PC-9 (cell line): ENCODE measurements around the gene TAS2R3. TPM values are rescaled to one million over a fixed set of nuclear protein-coding genes. Genes with fewer than 3 reads are reported as not detected.

ENCODE experiments used
- BruUV-seq: library from RNA; stranded (reverse); fragments of 400-500 nt; replicated peaks from 2 replicates; lab custom pipeline; 2021; lab: Mats Ljungman, UMichigan
- CTCF ChIA-PET: fragments of 300-600 bp; sonication (Branson Sonifier 250); formaldehyde crosslinking; loops from one replicate; lab custom pipeline; 2022; ENCODE audit warnings: antibody characterized with exemption; lab: Charles Lee
- POLR2A ChIA-PET: fragments of 300-600 bp; sonication (Branson Sonifier 250); formaldehyde crosslinking; loops from one replicate; lab custom pipeline; 2022; ENCODE audit warnings: antibody characterized with exemption; ENCODE audit not compliant: unreplicated experiment; lab: Charles Lee
- DNase-seq, 2 experiments: peaks; one replicate each; pipeline versions ENCODE4 v3.0.0 to v3.0.0-alpha.2; 2015 to 2022; ENCODE audit warnings: mixed read lengths in 1 of 2
- H2AFZ ChIP-seq: fragments of 200-600 bp; sonication (generic); 2 replicates; pipeline ENCODE4 v1.8.1; 2017; ENCODE audit warnings: antibody characterized with exemption
- H3F3A ChIP-seq: fragments of 200-600 bp; sonication (generic); 2 replicates; pipeline ENCODE4 v1.8.1; 2017; ENCODE audit warnings: antibody characterized with exemption, mild to moderate bottlenecking, low read depth; ENCODE audit not compliant: insufficient read depth
- H3K27ac ChIP-seq: fragments of 200-600 bp; sonication (generic); 2 replicates; pipeline ENCODE4 v1.6.1; 2016; ENCODE audit warnings: mixed run types
- H3K27me3 ChIP-seq: fragments of 200-600 bp; sonication (generic); 2 replicates; pipeline ENCODE4 v1.6.1; 2016; ENCODE audit warnings: low read depth, mixed run types; ENCODE audit not compliant: insufficient read depth
- H3K36me3 ChIP-seq: fragments of 200-600 bp; sonication (generic); 2 replicates; pipeline ENCODE4 v1.6.1; 2016; ENCODE audit warnings: low read depth, mixed run types
- H3K4me1 ChIP-seq: fragments of 200-600 bp; sonication (generic); replicated peaks from 2 replicates; pipeline ENCODE4 v1.6.1; 2016; ENCODE audit warnings: mixed run types; ENCODE audit not compliant: insufficient read depth
- H3K4me2 ChIP-seq: fragments of 200-600 bp; sonication (generic); 2 replicates; pipeline ENCODE4 v1.6.1; 2017; ENCODE audit warnings: mixed run types
- H3K4me3 ChIP-seq: fragments of 200-600 bp; sonication (generic); 2 replicates; pipeline ENCODE4 v1.6.1; 2016; ENCODE audit warnings: mixed run types
- H3K79me2 ChIP-seq: fragments of 200-600 bp; sonication (generic); 2 replicates; pipeline ENCODE4 v1.6.1; 2017; ENCODE audit warnings: low read depth, mixed run types
- H3K9me2 ChIP-seq: fragments of 200-600 bp; sonication (generic); 2 replicates; pipeline ENCODE4 v1.8.1; 2017; ENCODE audit warnings: mild to moderate bottlenecking; ENCODE audit not compliant: insufficient read depth
- H3K9me3 ChIP-seq: fragments of 200-600 bp; sonication (generic); 2 replicates; pipeline ENCODE4 v1.8.1; 2016; ENCODE audit warnings: low read depth; ENCODE audit not compliant: insufficient read depth
- H4K20me1 ChIP-seq: fragments of 200-600 bp; sonication (generic); 2 replicates; pipeline ENCODE4 v1.8.1; 2017; ENCODE audit not compliant: insufficient read depth
- CTCF ChIP-seq: fragments of 200-600 bp; sonication (generic); conservative IDR thresholded peaks from 2 replicates; pipeline ENCODE4 v1.6.1; 2017; ENCODE audit warnings: mixed run types, antibody characterized with exemption, mild to moderate bottlenecking, moderate library complexity
- EZH2 ChIP-seq: fragments of 200-600 bp; sonication (generic); IDR thresholded peaks from 2 replicates; pipeline ENCODE4 v1.8.0; 2017; ENCODE audit warnings: antibody characterized with exemption, low read depth
- intact Hi-C: fragments of 100-400 bp; cut with micrococcal nuclease; formaldehyde crosslinking; loops from one replicate; pipeline ENCODE4 v1.10.0; 2022; ENCODE audit not compliant: unreplicated experiment
- total RNA-seq: library from RNA; stranded (reverse); gene quantifications from 2 replicates; pipeline ENCODE4 v1.2.3, GENCODE V29; 2021

Gene TAS2R3
- total RNA-seq, 1 experiment from 2014 or later = 2.0 TPM

GRCh38 chr7:141715794-141716689 lies 47.9 kb upstream of the TAS2R3 start:
- ChIA-PET CTCF (no interaction called here), POLR2A (no interaction called here)

DNA sequence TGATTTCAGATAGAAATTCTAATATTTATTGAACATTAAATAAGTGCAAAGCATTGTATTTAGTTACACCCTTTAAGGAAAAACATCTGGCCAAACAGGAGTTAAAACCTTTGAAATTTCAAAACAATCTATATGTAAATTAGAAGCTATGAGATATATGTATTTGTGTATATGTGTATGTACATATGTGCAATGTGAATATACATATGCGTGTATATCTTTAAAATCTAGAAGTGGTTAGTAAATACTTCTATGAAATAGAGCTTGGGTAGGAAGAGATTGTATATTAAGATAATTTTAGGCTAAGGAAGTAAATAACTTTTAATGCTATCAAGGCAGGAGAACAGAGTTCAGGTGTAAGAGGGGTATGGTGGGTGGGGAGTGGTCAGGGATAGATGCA lies 46.4 kb upstream of the TAS2R3 start:
- Histone ChIP-seq H3K4me2 (no peak overlapping the region), H3K9me3 (no peaks in the 10 kb centered on the region), H3K4me1 (no peaks in the 10 kb centered on the region), H2AFZ (no peak overlapping the region), H3K36me3 (no peaks in the 10 kb centered on the region), H3K4me3 (no peak overlapping the region), H3F3A (no peaks in the 10 kb centered on the region), H3K27me3 (peaks cover 13% of the 10 kb centered on the region; the same call in 1 of the 2 replicates), H3K27ac (no peak overlapping the region), H3K79me2 (no peaks in the 10 kb centered on the region), H4K20me1 (no peaks in the 10 kb centered on the region), H3K9me2 (no peaks in the 10 kb centered on the region)
- DNase-seq = no peak
- no peak for TF ChIP-seq EZH2
- TF ChIP-seq CTCF = no peak
- intact Hi-C loops = no loop called here
- ChIA-PET CTCF (no interaction called here), POLR2A (no interaction called here)
- BruUV-seq = no TSS peak

More at GRCh38 chr7:141715794-141716689, 47.9 kb upstream of the TAS2R3 start:
- TF ChIP-seq CTCF (no peak), EZH2 (no peak)
- Histone ChIP-seq H3K27me3 (peaks cover 13% of the 10 kb centered on the region; the same call in 1 of the 2 replicates), H3K9me2 (no peaks in the 10 kb centered on the region), H3K9me3 (no peaks in the 10 kb centered on the region), H3K4me3 (no peak overlapping the region), H3F3A (no peaks in the 10 kb centered on the region), H3K79me2 (no peaks in the 10 kb centered on the region), H3K27ac (no peak overlapping the region), H2AFZ (no peak overlapping the region), H3K4me2 (no peak overlapping the region), H3K36me3 (no peaks in the 10 kb centered on the region), H4K20me1 (no peaks in the 10 kb centered on the region), H3K4me1 (no peaks in the 10 kb centered on the region)
- no peak for DNase-seq
- intact Hi-C loops = no loop called here
- no TSS peak for BruUV-seq

DNA sequence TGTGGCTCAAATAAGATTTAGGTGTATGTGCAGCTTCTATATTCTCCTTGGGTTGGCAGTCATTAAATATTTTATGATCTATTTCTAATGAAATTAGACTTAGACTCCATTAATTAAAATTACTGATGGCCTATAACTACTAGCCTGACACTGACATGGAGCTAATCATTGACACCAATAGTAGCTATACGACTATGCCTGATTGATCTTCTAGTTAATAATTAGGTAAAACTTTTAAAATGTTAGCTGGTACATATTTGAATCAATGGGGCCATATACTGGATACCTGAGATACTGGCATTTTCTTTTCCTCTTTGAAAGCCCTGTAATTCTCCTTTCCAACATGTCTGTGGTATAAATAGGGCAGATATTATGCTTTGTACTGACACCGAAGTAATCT lies 41.4 kb upstream of the TAS2R3 start:
- POLR2A ChIA-PET = interaction anchor here (0.7 kb wide), 1 partner anchor 14 kb away, joined by 4 read pairs; no protein-coding TSS in a partner anchor
- Histone ChIP-seq H3K27ac (no peak overlapping the region), H3K9me3 (no peaks in the 10 kb centered on the region), H3K4me3 (no peak overlapping the region), H3K4me2 (no peak overlapping the region), H3K9me2 (no peaks in the 10 kb centered on the region; the same call in 1 of the 2 replicates), H2AFZ (no peak overlapping the region), H3K79me2 (no peaks in the 10 kb centered on the region), H3K4me1 (no peaks in the 10 kb centered on the region), H3F3A (no peaks in the 10 kb centered on the region), H4K20me1 (no peaks in the 10 kb centered on the region), H3K27me3 (no peaks in the 10 kb centered on the region), H3K36me3 (no peaks in the 10 kb centered on the region)
- no peak for TF ChIP-seq CTCF
- TF ChIP-seq EZH2 = no peak
- no TSS peak for BruUV-seq
- intact Hi-C loops = no loop called here
- CTCF ChIA-PET = no interaction called here
- DNase-seq = no peak
